BLaER1 (cell line): ENCODE measurements around the gene CYP1A2.

Experiments
- H3K27ac ChIP-seq: shearing (Covaris generic); formaldehyde crosslinking; 2 replicates; pipeline ENCODE4 v1.8.1; 2022
- H3K27me3 ChIP-seq: shearing (Covaris generic); formaldehyde crosslinking; 2 replicates; pipeline ENCODE4 v1.8.1; 2022
- H3K36me3 ChIP-seq: shearing (Covaris generic); formaldehyde crosslinking; 2 replicates; pipeline ENCODE4 v1.8.1; 2022
- H3K4me1 ChIP-seq: shearing (Covaris generic); formaldehyde crosslinking; 2 replicates; pipeline ENCODE4 v1.8.1; 2022
- H3K4me2 ChIP-seq: shearing (Covaris generic); formaldehyde crosslinking; 2 replicates; pipeline ENCODE4 v1.8.1; 2022
- H3K4me3 ChIP-seq: shearing (Covaris generic); formaldehyde crosslinking; 2 replicates; pipeline ENCODE4 v1.8.1; 2022
- H3K9ac ChIP-seq: shearing (Covaris generic); formaldehyde crosslinking; 2 replicates; pipeline ENCODE4 v1.8.1; 2022
- H3K9me3 ChIP-seq: shearing (Covaris generic); formaldehyde crosslinking; 2 replicates; pipeline ENCODE4 v1.8.1; 2022
- H4K20me1 ChIP-seq: shearing (Covaris generic); formaldehyde crosslinking; 2 replicates; pipeline ENCODE4 v1.8.1; 2022
- Cebpa-rat ChIP-seq: shearing (Covaris generic); IDR thresholded peaks from 2 replicates; pipeline ENCODE4 v1.8.1; 2022

Gene CYP1A2

DNA sequence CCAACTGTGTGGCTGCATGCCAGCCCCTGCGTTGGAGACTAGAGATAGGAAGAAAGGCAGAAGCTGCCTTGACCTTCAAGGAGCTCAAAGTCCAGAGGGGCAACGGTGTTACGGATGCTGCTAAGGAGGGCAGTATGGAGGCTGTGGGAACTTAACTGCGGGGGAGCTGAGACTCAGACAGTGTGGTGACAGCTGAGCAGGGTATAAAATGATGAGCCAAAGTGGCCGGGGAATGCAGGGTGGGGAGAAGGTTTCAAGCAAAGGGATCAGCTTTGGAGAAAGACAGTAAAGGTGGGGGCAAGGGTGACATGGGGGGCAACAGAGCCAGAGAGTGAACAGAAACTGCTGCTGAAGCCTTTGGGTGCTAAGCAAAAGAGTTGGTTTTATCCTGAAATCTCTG is 6.2 kb upstream of the CYP1A2 start:
- Histone ChIP-seq H3K4me1 (no peaks in the 10 kb centered on the region), H3K27me3 (no peaks in the 10 kb centered on the region), H3K36me3 (no peaks in the 10 kb centered on the region), H4K20me1 (no peaks in the 10 kb centered on the region), H3K4me3 (no peak overlapping the region), H3K9ac (no peak overlapping the region), H3K9me3 (peaks cover 63% of the 10 kb centered on the region), H3K27ac (no peak overlapping the region), H3K4me2 (no peak overlapping the region)
- no peak for TF ChIP-seq Cebpa-rat

DNA sequence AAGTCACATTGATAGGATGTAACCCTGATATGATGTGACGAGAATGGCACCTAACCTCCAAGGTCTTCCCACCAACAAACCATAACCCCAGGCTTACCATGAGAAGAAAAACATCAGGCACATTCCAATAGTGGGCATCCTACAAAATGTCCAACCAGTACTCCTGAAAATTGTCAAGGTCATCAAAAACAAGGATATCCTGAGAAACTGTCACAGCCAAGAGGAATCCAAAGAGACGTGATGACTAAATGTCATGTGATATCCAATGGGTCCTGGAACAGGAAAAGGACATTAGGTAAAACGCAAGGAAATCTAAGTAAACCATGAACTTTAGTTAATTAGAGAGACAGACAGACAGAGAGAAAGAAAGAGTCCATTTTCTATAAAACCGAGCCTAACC is 2.3 kb upstream of the CYP1A2 start:
- no peak overlapping the region for H3K9ac ChIP-seq
- H3K36me3 ChIP-seq = no peaks in the 10 kb centered on the region
- H3K4me1 ChIP-seq = no peaks in the 10 kb centered on the region
- H3K9me3 ChIP-seq = peaks cover 24% of the 10 kb centered on the region
- no peaks in the 10 kb centered on the region for H3K27me3 ChIP-seq
- no peak overlapping the region for H3K27ac ChIP-seq
- no peak overlapping the region for H3K4me2 ChIP-seq
- H4K20me1 ChIP-seq = no peaks in the 10 kb centered on the region
- no peak overlapping the region for H3K4me3 ChIP-seq
- TF ChIP-seq Cebpa-rat = no peak

DNA sequence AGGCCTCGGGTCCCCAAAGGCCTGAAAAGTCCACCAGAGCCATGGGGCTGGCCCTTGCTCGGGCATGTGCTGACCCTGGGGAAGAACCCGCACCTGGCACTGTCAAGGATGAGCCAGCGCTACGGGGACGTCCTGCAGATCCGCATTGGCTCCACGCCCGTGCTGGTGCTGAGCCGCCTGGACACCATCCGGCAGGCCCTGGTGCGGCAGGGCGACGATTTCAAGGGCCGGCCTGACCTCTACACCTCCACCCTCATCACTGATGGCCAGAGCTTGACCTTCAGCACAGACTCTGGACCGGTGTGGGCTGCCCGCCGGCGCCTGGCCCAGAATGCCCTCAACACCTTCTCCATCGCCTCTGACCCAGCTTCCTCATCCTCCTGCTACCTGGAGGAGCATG is 1.2 kb downstream of the CYP1A2 start:
- no peaks in the 10 kb centered on the region for H3K4me1 ChIP-seq
- no peaks in the 10 kb centered on the region for H4K20me1 ChIP-seq
- H3K9me3 ChIP-seq = no peaks in the 10 kb centered on the region
- H3K4me3 ChIP-seq = no peak overlapping the region
- no peak overlapping the region for H3K4me2 ChIP-seq
- no peak overlapping the region for H3K9ac ChIP-seq
- H3K36me3 ChIP-seq = no peaks in the 10 kb centered on the region
- H3K27ac ChIP-seq = no peak overlapping the region
- H3K27me3 ChIP-seq = no peaks in the 10 kb centered on the region
- no peak for TF ChIP-seq Cebpa-rat

DNA sequence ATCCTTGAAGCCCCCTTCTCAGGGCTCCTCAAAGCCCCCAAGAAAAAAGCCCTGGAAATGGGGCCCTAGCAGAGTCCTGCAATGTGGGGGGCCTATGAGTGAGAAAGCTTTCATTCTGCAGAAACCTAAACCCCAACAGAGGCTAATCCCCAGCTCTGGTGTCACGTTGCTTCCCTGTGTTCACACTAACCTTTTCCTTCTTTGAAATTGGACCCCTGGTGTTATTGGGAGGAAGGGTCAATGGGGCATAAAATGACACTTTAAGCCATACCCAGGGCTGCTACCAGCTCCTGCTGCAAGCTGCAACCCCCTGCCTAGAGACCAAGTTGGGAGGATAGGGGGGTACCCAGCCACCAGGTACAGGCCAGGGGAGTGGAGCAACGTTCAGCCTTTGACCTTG is 2.1 kb downstream of the CYP1A2 start:
- Histone ChIP-seq H3K4me1 (no peaks in the 10 kb centered on the region), H3K36me3 (no peaks in the 10 kb centered on the region), H3K4me2 (no peak overlapping the region), H3K27ac (no peak overlapping the region), H3K27me3 (no peaks in the 10 kb centered on the region), H3K9ac (no peak overlapping the region), H4K20me1 (no peaks in the 10 kb centered on the region), H3K4me3 (no peak overlapping the region), H3K9me3 (no peaks in the 10 kb centered on the region)
- TF ChIP-seq Cebpa-rat = no peak

DNA sequence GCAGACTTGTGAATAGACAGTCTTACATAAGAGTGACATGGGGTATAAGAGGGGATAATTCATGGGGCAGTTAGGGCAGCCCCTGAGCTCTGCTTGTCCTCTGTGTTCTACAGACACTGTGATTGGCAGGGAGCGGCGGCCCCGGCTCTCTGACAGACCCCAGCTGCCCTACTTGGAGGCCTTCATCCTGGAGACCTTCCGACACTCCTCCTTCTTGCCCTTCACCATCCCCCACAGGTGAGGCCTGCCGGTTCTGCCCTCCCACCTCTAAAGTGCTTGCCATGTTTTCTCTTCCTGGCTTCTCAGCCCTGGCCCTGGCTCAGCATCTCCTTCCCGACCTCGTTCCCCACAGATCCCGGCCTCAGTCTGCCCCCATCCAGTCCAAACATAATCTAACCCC is 3.4 kb downstream of the CYP1A2 start:
- Histone ChIP-seq H3K4me2 (no peak overlapping the region), H3K4me1 (no peaks in the 10 kb centered on the region), H3K27ac (no peak overlapping the region), H4K20me1 (no peaks in the 10 kb centered on the region), H3K4me3 (no peak overlapping the region), H3K9ac (no peak overlapping the region), H3K36me3 (no peaks in the 10 kb centered on the region), H3K27me3 (no peaks in the 10 kb centered on the region), H3K9me3 (no peaks in the 10 kb centered on the region)
- no peak for TF ChIP-seq Cebpa-rat

DNA sequence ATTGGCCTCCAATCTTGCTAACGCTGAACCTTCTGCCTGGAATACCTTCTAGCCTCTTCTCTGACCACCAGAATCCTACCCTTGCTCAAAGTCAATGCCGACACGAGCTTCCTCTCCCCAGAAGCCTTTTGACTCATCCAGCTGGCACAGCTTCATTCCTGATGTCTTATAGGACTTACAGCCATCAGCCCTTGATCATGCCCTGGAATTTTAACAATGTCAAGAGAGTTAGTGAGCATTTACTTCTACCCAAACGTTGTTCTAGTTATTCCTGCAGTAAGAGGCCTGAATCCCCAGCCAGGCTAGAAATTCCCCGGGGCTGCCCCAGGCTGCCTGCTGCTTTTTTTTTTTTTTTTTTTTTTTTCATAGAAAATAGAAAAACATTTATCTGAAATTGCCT is 3.9 kb downstream of the CYP1A2 start:
- no peaks in the 10 kb centered on the region for H3K4me1 ChIP-seq
- TF ChIP-seq Cebpa-rat = no peak
- no peaks in the 10 kb centered on the region for H4K20me1 ChIP-seq
- H3K9ac ChIP-seq = no peak overlapping the region
- no peaks in the 10 kb centered on the region for H3K27me3 ChIP-seq
- no peaks in the 10 kb centered on the region for H3K36me3 ChIP-seq
- no peak overlapping the region for H3K27ac ChIP-seq
- no peak overlapping the region for H3K4me3 ChIP-seq
- H3K9me3 ChIP-seq = no peaks in the 10 kb centered on the region
- no peak overlapping the region for H3K4me2 ChIP-seq

DNA sequence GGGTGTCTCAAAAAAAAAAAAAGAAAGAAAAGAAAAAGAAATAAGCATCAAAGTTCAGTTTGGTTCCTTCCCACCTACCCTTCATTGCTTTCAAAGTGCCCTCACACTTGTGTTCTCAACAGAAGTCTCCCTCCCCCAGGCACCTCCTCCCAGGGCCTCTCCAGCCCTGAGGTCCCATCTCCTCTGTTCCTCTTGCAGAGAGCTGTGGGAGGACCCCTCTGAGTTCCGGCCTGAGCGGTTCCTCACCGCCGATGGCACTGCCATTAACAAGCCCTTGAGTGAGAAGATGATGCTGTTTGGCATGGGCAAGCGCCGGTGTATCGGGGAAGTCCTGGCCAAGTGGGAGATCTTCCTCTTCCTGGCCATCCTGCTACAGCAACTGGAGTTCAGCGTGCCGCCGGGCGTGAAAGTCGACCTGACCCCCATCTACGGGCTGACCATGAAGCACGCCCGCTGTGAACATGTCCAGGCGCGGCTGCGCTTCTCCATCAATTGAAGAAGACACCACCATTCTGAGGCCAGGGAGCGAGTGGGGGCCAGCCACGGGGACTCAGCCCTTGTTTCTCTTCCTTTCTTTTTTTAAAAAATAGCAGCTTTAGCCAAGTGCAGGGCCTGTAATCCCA is 6.1 kb downstream of the CYP1A2 start:
- no peak for TF ChIP-seq Cebpa-rat
- Histone ChIP-seq H3K9me3 (no peaks in the 10 kb centered on the region), H3K36me3 (no peaks in the 10 kb centered on the region), H3K4me1 (no peaks in the 10 kb centered on the region), H3K27ac (no peak overlapping the region), H3K4me2 (no peak overlapping the region), H3K9ac (no peak overlapping the region), H3K27me3 (no peaks in the 10 kb centered on the region), H3K4me3 (no peak overlapping the region), H4K20me1 (no peaks in the 10 kb centered on the region)

DNA sequence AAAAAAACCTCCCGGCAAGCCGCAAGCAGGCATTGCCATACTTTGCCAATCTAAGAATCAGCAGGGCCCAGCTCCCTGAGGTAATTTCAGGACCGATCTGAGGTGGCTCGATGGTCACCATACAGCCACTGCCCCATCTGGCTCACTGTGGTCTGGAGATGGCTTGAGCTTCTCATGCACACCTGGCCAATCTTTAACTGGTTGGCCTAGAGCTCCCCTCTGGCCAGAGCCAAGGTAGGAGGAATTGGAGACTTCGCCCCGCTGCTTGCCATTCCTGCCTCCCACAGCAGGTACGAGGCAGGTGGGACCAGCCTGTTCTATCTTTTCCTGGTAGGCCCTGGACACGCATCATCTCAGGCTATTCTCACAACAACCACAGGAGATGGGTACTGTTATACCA is 10.1 kb downstream of the CYP1A2 start:
- Histone ChIP-seq H4K20me1 (no peaks in the 10 kb centered on the region), H3K4me3 (no peak overlapping the region), H3K4me2 (no peak overlapping the region), H3K36me3 (no peaks in the 10 kb centered on the region), H3K4me1 (peaks cover 36% of the 10 kb centered on the region), H3K27me3 (no peaks in the 10 kb centered on the region), H3K9ac (no peak overlapping the region), H3K27ac (no peak overlapping the region), H3K9me3 (no peaks in the 10 kb centered on the region)
- TF ChIP-seq Cebpa-rat = no peak

DNA sequence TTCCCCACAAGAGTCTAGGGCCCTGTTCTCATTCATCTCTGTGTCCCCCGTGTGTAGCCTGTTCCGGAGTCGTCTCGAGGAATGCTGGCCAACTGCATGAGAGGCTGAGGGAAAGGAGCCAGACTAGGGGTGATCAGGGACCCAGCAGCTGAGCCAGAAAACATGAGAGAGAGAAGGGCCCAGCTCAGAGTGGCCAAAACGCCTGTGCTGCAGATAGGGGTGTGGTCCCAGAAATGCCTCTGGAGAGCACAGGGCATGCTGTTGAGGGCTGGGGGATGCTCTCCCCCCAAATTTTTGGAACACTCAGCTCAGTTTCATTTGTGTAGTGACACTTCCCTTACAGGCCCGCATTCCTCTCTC is 14.1 kb downstream of the CYP1A2 start:
- Histone ChIP-seq H3K9me3 (no peaks in the 10 kb centered on the region), H3K9ac (peak overlapping the region; percentile 58; the same call in 1 of the 2 replicates), H3K36me3 (no peaks in the 10 kb centered on the region), H3K4me2 (peak overlapping the region; percentile 89), H3K27ac (peak overlapping the region; percentile 81), H3K4me3 (no peak overlapping the region), H3K27me3 (no peaks in the 10 kb centered on the region), H3K4me1 (peaks cover 38% of the 10 kb centered on the region), H4K20me1 (no peaks in the 10 kb centered on the region)
- TF ChIP-seq Cebpa-rat = no peak

DNA sequence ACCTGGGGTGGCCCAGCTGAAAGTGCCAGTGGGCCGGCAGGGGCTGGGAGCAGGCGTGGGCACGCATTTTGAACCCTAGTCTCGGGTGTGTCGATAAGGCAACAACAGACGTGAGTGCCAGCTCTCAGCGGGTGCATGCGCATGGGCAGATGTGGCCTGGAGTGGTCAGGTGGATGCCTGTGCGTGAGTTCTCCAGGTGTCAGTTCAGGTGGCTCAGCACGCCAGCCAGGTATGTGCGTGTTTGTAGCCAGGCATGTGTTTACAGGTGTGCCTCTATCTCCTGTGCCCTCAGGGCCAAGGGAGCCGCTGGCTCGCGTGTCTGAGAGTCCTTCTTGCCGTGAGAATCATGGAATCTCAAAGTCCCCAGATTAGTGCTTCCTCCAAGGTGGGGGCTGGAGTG is 14.8 kb downstream of the CYP1A2 start:
- Histone ChIP-seq H3K4me3 (no peak overlapping the region), H3K9ac (no peak overlapping the region; the same call in 1 of the 2 replicates), H3K27me3 (no peaks in the 10 kb centered on the region), H3K36me3 (no peaks in the 10 kb centered on the region), H3K9me3 (no peaks in the 10 kb centered on the region), H3K4me2 (peak overlapping the region; percentile 89), H3K4me1 (peaks cover 41% of the 10 kb centered on the region), H4K20me1 (no peaks in the 10 kb centered on the region), H3K27ac (peak overlapping the region; percentile 81; the same call in 1 of the 2 replicates)
- no peak for TF ChIP-seq Cebpa-rat
